ENCODE measurements around the gene CDHR2. TPM values are rescaled to one million over a fixed set of nuclear protein-coding genes. Genes with fewer than 3 reads are reported as not detected.
A peak's percentile ranks its signal among the peaks of the same experiment; 100 is the strongest.

CDHR2 gene
- total RNA-seq, 1 experiment from 2014 or later = 0.10 TPM

- TF ChIP-seq SIN3A (IDR thresholded peaks at IDR 0.05; ENCODE audit: low read depth) = no peak
- no peak for TF ChIP-seq REST (IDR thresholded peaks at IDR 0.05; ENCODE audit: low read depth)
- TF ChIP-seq JUND (IDR thresholded peaks at IDR 0.05) = no peak
- TF ChIP-seq EZH2 (IDR thresholded peaks at IDR 0.05) = no peak
- TF ChIP-seq FOSL1 (IDR thresholded peaks at IDR 0.05; ENCODE audit: low read depth) = no peak
- no peak for TF ChIP-seq RAD21 (IDR thresholded peaks at IDR 0.05; ENCODE audit: low read depth)
- TF ChIP-seq ZFX (IDR thresholded peaks at IDR 0.05) = peak; percentile 59; the same call in 1 of the 2 replicates
- 0 out of 2 replicates have a peak, but pooled peaks have one; percentile 28 for TF ChIP-seq POLR2AphosphoS5 (IDR thresholded peaks at IDR 0.05; ENCODE audit: low read depth, low read length)
- TF ChIP-seq EZH2phosphoT487 (IDR thresholded peaks at IDR 0.05; ENCODE audit: borderline replicate concordance) = no peak
- TF ChIP-seq YY1 (IDR thresholded peaks at IDR 0.05; ENCODE audit: extremely low read depth, insufficient replicate concordance, low read depth, low read length) = peak; percentile 95
- no peak for TF ChIP-seq ATF3 (IDR thresholded peaks at IDR 0.05)
- no peak for TF ChIP-seq MAX (IDR thresholded peaks at IDR 0.05)
Observed at GRCh38 chr5:176536902-176537553, 12.1 kb upstream of the CDHR2 start, which contains the start of gene RNF44 (continued).

All from HCT116 (cell line).